Measurements from ENCODE around the gene C5orf15.
"Not testable (repeated sequence)": the region's sequence is repeated elsewhere in the genome, so short reads cannot be mapped to it uniquely, and the experiment has no call there.

- TF ChIP-seq CTCF (IDR thresholded peaks at IDR 0.05; ENCODE audit: low read depth, low read length); EZH2phosphoT487 (IDR thresholded peaks at IDR 0.05; ENCODE audit: low read depth): not testable (repeated sequence)
These were observed 12.2 kb downstream of the C5orf15 start for GRCh38 chr5:133956196-133956595.
